NCI-H1694 treated with DMSO at 0.1 percent for 48 hours (cell line): ENCODE data around the gene TPST2.

ENCODE experiments used
- DNase-seq: peaks from one replicate; lab custom pipeline; 2025; lab: John Stamatoyannopoulos, UW

The TPST2 gene

DNA sequence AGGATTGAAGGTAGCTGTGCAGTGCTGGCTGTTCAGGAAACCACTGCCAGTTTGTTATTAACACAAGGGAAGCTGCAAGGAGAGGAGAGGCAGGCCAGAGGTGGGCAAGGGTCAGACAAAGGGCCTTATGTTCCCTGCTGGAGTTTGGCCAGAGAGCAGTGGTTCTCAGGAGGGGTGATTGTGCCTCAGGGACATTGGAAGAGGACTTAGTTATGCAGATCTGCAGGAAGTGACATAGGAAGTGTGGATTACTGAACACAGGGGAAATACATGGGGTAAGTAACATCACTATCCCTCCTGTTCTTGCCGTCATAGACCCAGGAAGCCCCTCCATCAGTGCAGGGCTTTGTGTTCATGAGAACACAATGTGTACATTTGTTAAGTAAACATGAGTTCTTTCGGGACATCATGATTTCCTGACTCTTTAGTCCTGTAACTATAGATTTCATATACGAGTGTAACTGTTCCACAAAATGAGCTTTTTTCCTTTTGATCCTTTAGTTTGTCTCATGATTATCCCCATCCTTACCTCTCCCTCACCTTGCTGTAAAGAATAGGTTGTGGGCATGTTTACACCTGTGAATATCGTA is 100.4 kb downstream of the TPST2 start:
- no peak for DNase-seq

DNA sequence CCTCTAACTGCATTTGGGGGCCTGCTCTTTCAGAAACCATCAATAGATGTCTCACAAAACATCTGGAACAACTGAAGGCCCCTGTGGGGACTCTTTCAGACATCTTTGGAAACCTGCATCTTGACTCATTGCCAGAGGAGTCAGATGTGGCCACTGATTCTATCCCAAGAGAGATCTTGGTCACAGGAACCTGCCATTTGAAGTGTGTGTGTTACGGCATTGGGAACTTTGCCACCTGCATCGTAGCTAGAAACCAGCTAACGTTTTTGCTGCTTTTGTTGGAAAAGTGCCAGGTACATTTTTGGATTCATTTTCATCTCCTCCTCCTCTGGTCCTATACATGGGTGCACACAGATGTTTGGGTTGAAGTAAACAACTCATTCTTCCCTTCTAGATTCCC is 101.9 kb downstream of the TPST2 start:
- DNase-seq: no peak

DNA sequence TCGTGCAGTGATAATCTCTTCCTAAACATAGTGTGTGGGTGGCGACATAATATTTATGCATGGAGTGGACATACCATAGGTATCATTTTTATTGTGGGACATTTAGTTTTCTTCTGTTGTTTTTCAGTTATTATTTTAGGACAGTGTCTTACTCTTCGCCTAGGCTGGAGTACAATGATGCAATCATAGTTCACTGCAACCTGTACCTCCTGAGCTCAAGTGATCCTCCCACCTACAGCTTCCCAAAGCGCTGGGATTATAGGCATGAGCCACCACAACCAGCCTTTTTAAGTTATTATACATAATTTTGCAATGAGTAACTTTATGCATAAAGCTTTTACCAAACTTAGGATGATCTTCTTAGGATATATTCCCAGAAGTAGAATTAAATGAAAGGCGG is 103.5 kb downstream of the TPST2 start:
- DNase-seq: no peak

DNA sequence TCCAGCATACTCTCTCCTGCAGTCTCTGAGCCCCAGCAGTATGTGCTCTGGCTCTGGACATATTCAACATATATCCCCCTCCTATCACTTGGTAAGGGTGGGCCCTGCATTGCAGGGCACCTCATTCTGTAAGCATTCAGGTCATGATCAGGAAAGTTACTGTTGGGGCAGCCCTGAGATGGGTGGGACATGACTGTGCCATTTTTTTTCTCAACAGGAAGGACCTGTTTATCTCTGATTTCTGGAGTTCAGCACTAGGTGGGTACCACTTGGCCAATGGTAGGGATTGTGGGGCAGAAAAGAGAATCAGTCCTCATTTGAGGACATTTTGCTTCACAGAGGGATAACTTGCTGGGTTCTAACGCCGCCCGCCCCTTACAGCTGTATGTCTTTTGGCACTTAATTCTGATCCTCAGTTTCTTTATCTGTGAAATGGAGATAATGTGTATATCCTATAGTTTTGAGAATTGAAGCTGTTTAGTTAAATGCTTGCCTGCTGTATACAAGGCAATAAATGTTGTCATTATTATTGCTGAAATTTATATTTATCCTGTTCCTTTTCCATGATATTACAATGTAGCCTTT is 104.0 kb downstream of the TPST2 start:
- DNase-seq: no peak

DNA sequence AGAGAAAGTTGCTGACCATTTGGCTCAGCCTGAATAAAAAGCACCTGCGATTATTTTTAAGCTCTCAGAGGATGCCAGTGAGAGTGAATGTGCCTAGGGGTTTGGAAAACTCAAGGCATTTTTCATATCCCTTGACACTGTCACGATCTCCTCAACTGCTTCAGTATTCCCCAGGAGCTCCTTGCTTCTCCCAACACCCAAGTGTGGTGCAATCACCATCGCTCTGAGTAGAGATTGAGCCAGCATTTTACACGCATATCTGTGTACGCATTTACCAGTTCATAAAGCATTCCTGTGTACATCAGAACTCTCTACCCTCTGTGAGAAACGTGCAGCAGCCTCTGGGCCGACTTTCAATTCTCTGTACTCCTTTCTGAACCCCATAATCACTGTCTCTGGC is 104.9 kb downstream of the TPST2 start:
- no peak for DNase-seq

- DNase-seq: no peak
Measured at GRCh38 chr22:26484360-26484706, 105.6 kb downstream of the TPST2 start.

- DNase-seq: peak; percentile 43
Measured at GRCh38 chr22:26483439-26484359, 106.2 kb downstream of the TPST2 start, which contains the start of the genes HPS4 and SRRD. Gene HPS4, minus strand, starts transcription at chr22:26483783. Its CDS starts 2,021 bp downstream, at chr22:26481762. Gene SRRD, plus strand, starts transcription at chr22:26483877. Its CDS starts 14 bp downstream, at chr22:26483891.

DNA sequence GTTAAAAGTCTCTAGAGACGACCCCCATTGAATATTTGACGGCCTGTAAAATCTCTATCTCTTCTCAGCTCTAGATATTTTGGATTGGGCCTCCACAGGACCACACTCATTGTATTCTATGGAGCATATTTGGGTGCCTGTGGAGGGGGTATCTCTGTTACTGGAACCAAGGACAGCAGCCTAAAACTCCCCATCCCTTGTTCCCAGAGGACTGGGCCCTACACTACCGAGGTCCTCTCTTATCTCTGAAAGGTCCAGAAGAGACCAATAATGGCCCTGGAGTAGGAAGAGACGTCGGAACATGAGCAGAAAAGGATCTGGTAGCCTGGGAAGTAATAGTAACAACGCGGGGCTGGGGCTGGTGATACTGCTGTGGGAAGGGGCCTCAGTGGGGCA is 106.9 kb downstream of the TPST2 start:
- DNase-seq: no peak

DNA sequence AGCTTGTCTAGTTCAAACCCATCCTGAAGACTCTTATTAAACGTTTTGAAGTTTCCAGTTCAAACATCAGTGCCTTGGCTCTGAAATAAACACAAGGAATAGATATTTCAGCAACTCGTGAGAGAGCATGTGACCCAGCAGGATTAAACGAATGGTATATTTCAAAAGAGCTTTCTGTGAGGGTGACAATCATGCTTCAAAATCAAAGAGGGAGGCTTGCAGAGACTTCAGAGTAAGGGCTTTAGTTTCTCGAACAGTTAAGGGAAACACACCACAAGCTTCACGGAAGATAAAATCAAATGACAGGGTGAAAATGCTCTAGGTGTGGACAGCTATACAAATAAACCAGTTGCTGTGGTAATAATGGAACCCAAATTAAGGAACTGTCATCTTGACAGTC is 107.8 kb downstream of the TPST2 start:
- no peak for DNase-seq

DNA sequence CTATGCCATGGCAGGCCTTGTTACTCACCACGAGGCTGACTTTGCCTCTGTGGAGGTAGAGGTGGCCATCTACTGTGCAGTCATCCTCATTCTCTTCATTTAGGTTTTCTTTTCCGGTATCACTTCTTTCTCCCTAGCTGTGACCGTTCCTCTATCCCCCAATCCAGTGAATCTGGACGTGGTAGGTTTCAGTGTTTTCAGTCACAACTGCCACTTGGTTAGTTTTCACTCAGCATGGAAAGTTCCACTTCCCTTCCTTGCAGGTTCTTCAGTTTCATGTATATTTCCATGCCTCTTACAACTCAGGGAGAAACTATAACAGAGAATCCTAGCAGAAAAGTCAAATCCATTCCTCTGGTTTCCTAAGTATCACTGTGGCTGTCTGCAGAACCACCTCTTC is 108.2 kb downstream of the TPST2 start:
- DNase-seq: no peak

DNA sequence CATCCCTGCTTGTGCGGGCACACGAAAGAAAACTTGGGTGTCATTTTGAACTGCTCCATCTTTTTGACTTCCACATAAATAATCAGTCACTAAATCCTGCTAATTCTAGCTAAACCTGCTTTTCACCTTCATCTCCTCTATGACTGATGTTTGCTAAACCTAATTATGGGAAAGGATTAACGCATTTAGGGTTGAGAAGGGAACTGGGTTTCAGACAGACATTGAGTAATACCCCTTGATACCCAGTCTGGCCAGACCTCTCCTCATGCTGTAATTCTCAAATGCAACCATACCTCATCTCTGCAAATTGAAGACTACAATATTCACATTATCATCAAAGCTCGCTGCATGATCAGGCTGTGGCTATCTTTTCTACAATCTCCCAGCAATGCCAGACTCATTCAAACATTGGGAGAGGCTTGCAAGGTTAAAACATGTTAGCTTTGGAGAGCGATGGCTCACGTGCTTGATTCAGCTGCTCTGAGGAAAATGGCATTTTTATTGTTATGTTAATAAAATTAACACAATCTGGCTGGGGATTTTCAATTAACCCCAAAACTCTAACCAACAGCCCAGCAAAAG is 108.7 kb downstream of the TPST2 start:
- DNase-seq: no peak

DNA sequence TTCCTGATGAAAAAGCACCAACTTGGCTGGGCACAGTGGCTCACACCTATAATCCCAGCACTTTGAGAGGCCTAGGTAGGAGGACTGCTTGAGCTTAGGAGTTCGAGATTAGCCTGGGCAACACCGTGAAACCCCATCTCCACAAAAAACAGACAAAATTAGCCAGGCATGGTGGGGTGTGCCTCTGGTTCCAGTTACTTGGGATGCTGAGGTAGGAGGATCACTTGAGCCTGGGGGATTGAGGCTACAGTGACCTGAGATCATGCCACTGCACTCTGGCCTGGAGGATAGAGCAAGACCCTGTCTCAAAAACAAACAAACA is 109.4 kb downstream of the TPST2 start:
- DNase-seq: no peak

DNA sequence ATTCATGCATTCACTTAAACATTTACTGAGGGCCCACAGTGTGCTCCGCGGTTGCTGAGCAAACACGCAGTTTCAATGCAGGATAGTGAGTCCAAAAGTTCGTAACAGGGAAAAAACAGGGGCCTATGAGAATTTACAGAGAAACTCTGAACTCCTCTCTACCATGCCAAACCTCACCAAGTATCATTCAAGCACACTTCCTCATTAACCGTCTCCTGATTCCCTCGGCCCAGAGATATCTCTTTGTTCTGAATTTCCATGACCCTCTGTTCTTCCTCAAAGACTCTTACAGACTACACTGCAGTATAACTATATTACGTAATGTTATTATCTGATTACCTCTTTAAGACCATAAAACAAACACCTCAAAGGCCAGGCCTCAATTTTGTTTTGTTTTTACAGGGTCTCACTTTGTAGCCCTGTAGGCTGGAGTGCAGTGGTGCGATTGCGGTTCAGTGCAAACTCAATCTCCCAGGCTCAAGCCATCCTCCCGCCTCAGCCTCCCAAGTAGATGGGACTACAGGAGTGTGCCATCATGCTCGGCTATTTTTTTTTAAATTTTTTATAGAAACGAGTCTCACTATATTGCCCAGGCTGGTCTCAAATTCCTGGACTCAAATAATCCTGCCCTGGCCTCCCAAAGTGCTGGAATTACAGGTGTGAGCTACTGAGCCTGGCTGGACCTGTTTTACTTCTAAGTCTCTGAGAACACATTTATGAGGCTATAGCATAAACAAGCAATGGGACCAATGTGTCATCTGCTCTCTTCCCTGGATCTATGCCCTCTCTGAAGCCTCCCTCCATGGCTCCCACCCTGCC is 109.9 kb downstream of the TPST2 start:
- DNase-seq: no peak

DNA sequence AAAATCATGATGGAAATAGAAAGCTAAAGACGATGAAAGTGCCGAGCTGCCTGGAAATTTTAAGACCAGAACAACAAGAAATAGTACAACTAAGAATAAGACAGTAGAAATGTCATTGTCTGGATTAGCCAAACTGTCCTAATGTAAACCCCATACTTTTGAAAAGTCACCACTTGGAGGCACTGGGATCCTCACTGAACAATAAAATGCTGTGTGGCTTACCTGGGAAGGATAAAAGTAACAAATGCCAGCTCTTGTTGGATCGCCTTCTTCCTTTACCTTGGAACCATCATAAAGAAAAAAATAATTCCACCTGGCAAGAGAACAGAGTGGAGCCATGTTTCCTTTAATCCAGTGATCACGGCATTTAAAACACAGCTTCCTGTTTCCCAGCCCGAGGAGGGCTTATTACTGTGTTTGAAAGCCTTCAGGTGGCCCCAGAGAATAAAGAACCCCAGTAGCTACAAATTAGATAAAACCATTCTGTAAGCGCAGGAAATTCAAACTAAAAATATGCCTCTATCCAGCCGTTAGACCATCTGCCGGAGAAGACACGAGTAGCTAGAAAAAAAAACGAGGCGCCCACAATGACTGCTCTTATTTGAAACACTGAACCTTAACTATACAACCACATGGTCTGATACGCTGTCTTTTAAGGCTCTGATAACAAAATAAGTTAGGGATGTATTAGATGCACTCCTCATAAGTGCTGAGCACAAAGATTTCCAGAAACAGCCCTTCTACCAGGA is 110.7 kb downstream of the TPST2 start:
- DNase-seq: peak; percentile 35

GRCh38 chr22:26477341-26477731 is 112.6 kb downstream of the TPST2 start:
- DNase-seq: no peak

DNA sequence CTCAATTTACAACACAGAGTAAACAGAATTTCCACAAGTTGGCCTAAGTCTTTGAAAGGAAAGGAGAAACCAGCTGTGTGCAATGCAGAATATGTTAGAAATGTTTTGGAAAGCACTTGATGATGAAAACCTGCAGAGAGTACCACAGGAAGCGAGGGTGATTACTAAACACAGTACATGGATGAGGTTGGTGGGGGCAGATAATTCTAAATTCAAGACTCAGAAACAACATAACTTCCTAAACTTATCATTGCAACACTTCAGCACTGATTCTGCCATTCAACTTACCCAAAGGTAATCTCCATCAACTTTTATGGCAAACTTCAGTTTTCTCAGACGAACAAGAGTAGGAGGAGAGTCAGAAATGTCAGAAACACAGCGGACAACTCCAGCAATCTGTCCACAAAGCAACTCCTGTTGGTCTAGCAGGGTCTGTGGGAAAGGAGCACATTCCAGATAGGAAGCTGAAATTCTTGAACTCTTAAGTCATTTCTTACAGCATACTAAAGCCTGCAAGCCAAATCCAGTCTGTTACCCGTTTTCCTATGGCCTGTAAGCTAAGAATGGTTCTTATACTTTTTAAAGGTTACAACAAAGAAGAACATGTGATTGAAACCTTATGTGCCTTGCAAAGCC is 113.1 kb downstream of the TPST2 start:
- no peak for DNase-seq

DNA sequence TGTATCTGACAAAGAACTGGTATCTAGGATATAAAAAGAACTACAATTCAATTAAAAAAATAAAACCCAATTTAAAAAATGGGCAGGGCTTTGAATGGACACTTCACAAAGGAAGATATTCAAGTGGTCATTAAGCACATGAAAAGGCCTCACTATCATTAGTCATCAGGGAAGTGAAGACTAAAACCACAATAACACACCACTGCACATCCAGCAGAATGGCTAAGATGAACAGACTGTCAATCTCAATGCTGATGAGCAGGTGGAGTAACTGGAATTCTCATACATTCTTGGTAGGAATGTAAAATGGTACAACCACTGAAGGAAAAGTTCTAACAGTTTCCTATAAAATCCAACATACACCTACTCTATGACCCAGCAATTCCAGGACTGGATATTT is 115.2 kb downstream of the TPST2 start:
- no peak for DNase-seq
